Natural killer cell treated with Interleukin-12 subunit alpha and Interleukin-12 subunit beta and Interleukin-15 and Interleukin-18, amount 100 ng/mL, for 72 hours (primary cell): ENCODE measurements around the gene SLC12A7. TPM values are rescaled to one million over a fixed set of nuclear protein-coding genes. Genes with fewer than 3 reads are reported as not detected.
A peak's percentile ranks its signal among the peaks of the same experiment; 100 is the strongest.
"Not testable (repeated sequence)": the region's sequence is repeated elsewhere in the genome, so short reads cannot be mapped to it uniquely, and the experiment has no call there.

Experiments used
- ATAC-seq, 2 donors: fragments of 150-1000 bp; cut with Tn5 transposase in 1 of 2; sonication (Bioruptor Pico), chemical (Tn5 transposase) in 1 of 2; 2 replicates each; pipeline ENCODE4 v1.10.0; 2021
- DNase-seq: peaks from one replicate; pipeline ENCODE4 v3.0.0; 2022; ENCODE audit warnings: low spot score
- H3K27ac Mint-ChIP-seq, 2 donors: 1 replicate in 1 of 2; 2 replicates in 1 of 2; pipeline ENCODE4 v1.8.0; 2022; ENCODE audit warnings: mixed read lengths in 2 of 2, mild to moderate bottlenecking in 1 of 2, moderate library complexity in 1 of 2
- H3K27me3 Mint-ChIP-seq, 2 donors: 1 replicate in 1 of 2; 2 replicates in 1 of 2; pipeline ENCODE4 v1.8.0; 2022; ENCODE audit warnings: mixed read lengths in 2 of 2
- H3K36me3 Mint-ChIP-seq: one replicate; pipeline ENCODE4 v1.8.0; 2022; ENCODE audit warnings: mixed read lengths
- H3K4me1 Mint-ChIP-seq, 2 donors: 1 replicate in 1 of 2; 2 replicates in 1 of 2; pipeline ENCODE4 v1.8.0; 2022; ENCODE audit warnings: low read depth in 2 of 2, mixed read lengths in 2 of 2, mild to moderate bottlenecking in 1 of 2
- H3K4me3 Mint-ChIP-seq: one replicate; pipeline ENCODE4 v1.8.0; 2022; ENCODE audit warnings: mixed read lengths
- H3K9me3 Mint-ChIP-seq: 2 replicates; pipeline ENCODE4 v1.8.0; 2022; ENCODE audit warnings: mixed read lengths
- total RNA-seq, 2 donors: library from RNA; stranded (reverse); gene quantifications; one replicate each; pipeline ENCODE4 v1.2.3, GENCODE V29; 2022

SLC12A7 gene
- total RNA-seq, 2 donors from 2014 or later, result 13.5 to 21.9 TPM

GRCh38 chr5:1106385-1107166, 5.3 kb downstream of the SLC12A7 start:
- DNase-seq (no peak), ATAC-seq (no peak)
- peaks cover 48 to 49% of the 10 kb centered on the region in 2 donors for H3K4me1 Mint-ChIP-seq
- H3K9me3 Mint-ChIP-seq, result no peaks in the 10 kb centered on the region
- no peaks in the 10 kb centered on the region for H3K36me3 Mint-ChIP-seq
- no peaks in the 10 kb centered on the region for H3K27me3 Mint-ChIP-seq
- peak overlapping the region; percentile 75 to 82 for H3K27ac Mint-ChIP-seq
- peak overlapping the region; percentile 47 for H3K4me3 Mint-ChIP-seq

- Mint-ChIP-seq H3K36me3 (no peaks in the 10 kb centered on the region), H3K27ac (peak overlapping the region; percentile 58 to 75), H3K27me3 (no peaks in the 10 kb centered on the region), H3K9me3 (no peaks in the 10 kb centered on the region), H3K4me3 (peak overlapping the region; percentile 58), H3K4me1 (peaks cover 46 to 48% of the 10 kb centered on the region in 2 donors)
- no peak for DNase-seq
- peak; percentile 33 to 69 for ATAC-seq
Observed at GRCh38 chr5:1105350-1106265, 6.3 kb downstream of the SLC12A7 start.

- Mint-ChIP-seq H3K27me3 (no peaks in the 10 kb centered on the region), H3K4me1 (peaks cover 42 to 48% of the 10 kb centered on the region in 2 donors), H3K9me3 (no peaks in the 10 kb centered on the region), H3K36me3 (no peaks in the 10 kb centered on the region), H3K4me3 (peak overlapping the region; percentile 74), H3K27ac (peak overlapping the region; percentile 39 to 52)
- no peak for DNase-seq
- ATAC-seq, result peak in 1 of 2 donors; percentile 72
Observed at GRCh38 chr5:1104327-1105006, 7.4 kb downstream of the SLC12A7 start.

- Mint-ChIP-seq H3K9me3 (no peaks in the 10 kb centered on the region), H3K27ac (peak overlapping the region in 1 of 2 donors; percentile 52), H3K4me3 (peak overlapping the region; percentile 74), H3K4me1 (peaks cover 40 to 48% of the 10 kb centered on the region in 2 donors), H3K27me3 (no peaks in the 10 kb centered on the region), H3K36me3 (no peaks in the 10 kb centered on the region)
- ATAC-seq (no peak), DNase-seq (no peak)
Observed at GRCh38 chr5:1103505-1104326, 8.1 kb downstream of the SLC12A7 start.

GRCh38 chr5:1103093-1103492, 8.8 kb downstream of the SLC12A7 start:
- Mint-ChIP-seq H3K27ac (peak overlapping the region in 1 of 2 donors; percentile 52), H3K36me3 (no peaks in the 10 kb centered on the region), H3K4me1 (peaks cover 37 to 43% of the 10 kb centered on the region in 2 donors), H3K9me3 (no peaks in the 10 kb centered on the region), H3K27me3 (no peaks in the 10 kb centered on the region), H3K4me3 (peak overlapping the region; percentile 74)
- ATAC-seq, result no peak
- no peak for DNase-seq

GRCh38 chr5:1101961-1102713, 9.7 kb downstream of the SLC12A7 start:
- ATAC-seq (peak; percentile 62 to 83), DNase-seq (no peak)
- no peaks in the 10 kb centered on the region for H3K36me3 Mint-ChIP-seq
- H3K27me3 Mint-ChIP-seq, result no peaks in the 10 kb centered on the region
- peak overlapping the region; percentile 69 for H3K4me3 Mint-ChIP-seq
- no peaks in the 10 kb centered on the region for H3K9me3 Mint-ChIP-seq
- H3K4me1 Mint-ChIP-seq, result peaks cover 36 to 38% of the 10 kb centered on the region in 2 donors
- H3K27ac Mint-ChIP-seq, result peak overlapping the region; percentile 39 to 58

GRCh38 chr5:1100664-1101574, 10.9 kb downstream of the SLC12A7 start:
- DNase-seq (no peak), ATAC-seq (no peak)
- peaks cover 31 to 34% of the 10 kb centered on the region in 2 donors for H3K4me1 Mint-ChIP-seq
- H3K27ac Mint-ChIP-seq, result no peak overlapping the region
- H3K36me3 Mint-ChIP-seq, result no peaks in the 10 kb centered on the region
- no peaks in the 10 kb centered on the region for H3K27me3 Mint-ChIP-seq
- H3K9me3 Mint-ChIP-seq, result no peaks in the 10 kb centered on the region
- H3K4me3 Mint-ChIP-seq, result no peak overlapping the region

- no peak overlapping the region for H3K4me3 Mint-ChIP-seq
- H3K4me1 Mint-ChIP-seq, result peaks cover 27 to 28% of the 10 kb centered on the region in 2 donors
- H3K36me3 Mint-ChIP-seq, result no peaks in the 10 kb centered on the region
Observed at GRCh38 chr5:1099926-1100663, 11.8 kb downstream of the SLC12A7 start.

GRCh38 chr5:1098986-1099597, 12.8 kb downstream of the SLC12A7 start:
- Mint-ChIP-seq H3K36me3 (no peaks in the 10 kb centered on the region), H3K4me3 (no peak overlapping the region), H3K27ac (no peak overlapping the region), H3K4me1 (peaks cover 26 to 27% of the 10 kb centered on the region in 2 donors), H3K9me3 (no peaks in the 10 kb centered on the region), H3K27me3 (no peaks in the 10 kb centered on the region)
- DNase-seq, result no peak
- ATAC-seq, result no peak

More at GRCh38 chr5:1099926-1100663, 11.8 kb downstream of the SLC12A7 start:
- ATAC-seq (no peak), DNase-seq (no peak)
- Mint-ChIP-seq H3K27me3 (no peaks in the 10 kb centered on the region), H3K27ac (no peak overlapping the region), H3K9me3 (no peaks in the 10 kb centered on the region)

GRCh38 chr5:1097988-1098385, 13.9 kb downstream of the SLC12A7 start:
- H3K4me1 Mint-ChIP-seq, result peaks cover 19 to 20% of the 10 kb centered on the region in 2 donors
- DNase-seq, H3K27me3 Mint-ChIP-seq, H3K27ac Mint-ChIP-seq, H3K9me3 Mint-ChIP-seq, ATAC-seq, H3K36me3 Mint-ChIP-seq, H3K4me3 Mint-ChIP-seq: not testable (repeated sequence)
